ENCODE results near the gene IDH3G. TPM values are rescaled to one million over a fixed set of nuclear protein-coding genes. Genes with fewer than 3 reads are reported as not detected.
A peak's percentile ranks its signal among the peaks of the same experiment; 100 is the strongest.

IDH3G gene
- total RNA-seq, 1 donor, result 40.2 TPM

GRCh38 chrX:153766098-153766817 lies 27.9 kb downstream of the IDH3G start:
- no peak for TF ChIP-seq CTCF (IDR thresholded peaks at IDR 0.05; ENCODE audit: insufficient read depth, low read depth, low read length)
- peak; percentile 62 for DNase-seq (ENCODE audit: low read depth)
- H3K4me3 ChIP-seq (ENCODE audit: low read depth, low read length), result peak overlapping the region; percentile 52

- peak; percentile 23 for DNase-seq (ENCODE audit: low read depth)
- peak overlapping the region; percentile 52 for H3K4me3 ChIP-seq (ENCODE audit: low read depth, low read length)
- no peak for TF ChIP-seq CTCF (IDR thresholded peaks at IDR 0.05; ENCODE audit: insufficient read depth, low read depth, low read length)
Measured at GRCh38 chrX:153765138-153766079, 28.8 kb downstream of the IDH3G start.

GRCh38 chrX:153764786-153765137 lies 29.4 kb downstream of the IDH3G start:
- no peak for DNase-seq (ENCODE audit: low read depth)

GRCh38 chrX:153763989-153764755 lies 30.0 kb downstream of the IDH3G start, which contains the start of gene PLXNB3:
Gene PLXNB3, plus strand, starts transcription at chrX:153764249. Its CDS starts 1,287 bp downstream, at chrX:153765536.
- peak; percentile 70 for TF ChIP-seq CTCF (IDR thresholded peaks at IDR 0.05; ENCODE audit: insufficient read depth, low read depth, low read length)
- no peak within 1 kb of the TSS for H3K4me3 ChIP-seq (ENCODE audit: low read depth, low read length)
- DNase-seq (ENCODE audit: low read depth), result peak; percentile 57

More at GRCh38 chrX:153764786-153765137, 29.4 kb downstream of the IDH3G start:
- no peak overlapping the region for H3K4me3 ChIP-seq (ENCODE audit: low read depth, low read length)
- TF ChIP-seq CTCF (IDR thresholded peaks at IDR 0.05; ENCODE audit: insufficient read depth, low read depth, low read length), result no peak

GRCh38 chrX:153763298-153763932 lies 30.8 kb downstream of the IDH3G start:
- no peak for TF ChIP-seq CTCF (IDR thresholded peaks at IDR 0.05; ENCODE audit: insufficient read depth, low read depth, low read length)
- no peak overlapping the region for H3K4me3 ChIP-seq (ENCODE audit: low read depth, low read length)
- no peak for DNase-seq (ENCODE audit: low read depth)

- no peak for TF ChIP-seq CTCF (IDR thresholded peaks at IDR 0.05; ENCODE audit: insufficient read depth, low read depth, low read length)
- DNase-seq (ENCODE audit: low read depth), result no peak
- no peak overlapping the region for H3K4me3 ChIP-seq (ENCODE audit: low read depth, low read length)
Measured at GRCh38 chrX:153762626-153763173, 31.5 kb downstream of the IDH3G start.
